NCI-H1105 (cell line): ENCODE results near the gene ARAP1.

Source experiments
- DNase-seq: peaks from one replicate; lab custom pipeline; 2025; lab: John Stamatoyannopoulos, UW

ARAP1 gene

DNA sequence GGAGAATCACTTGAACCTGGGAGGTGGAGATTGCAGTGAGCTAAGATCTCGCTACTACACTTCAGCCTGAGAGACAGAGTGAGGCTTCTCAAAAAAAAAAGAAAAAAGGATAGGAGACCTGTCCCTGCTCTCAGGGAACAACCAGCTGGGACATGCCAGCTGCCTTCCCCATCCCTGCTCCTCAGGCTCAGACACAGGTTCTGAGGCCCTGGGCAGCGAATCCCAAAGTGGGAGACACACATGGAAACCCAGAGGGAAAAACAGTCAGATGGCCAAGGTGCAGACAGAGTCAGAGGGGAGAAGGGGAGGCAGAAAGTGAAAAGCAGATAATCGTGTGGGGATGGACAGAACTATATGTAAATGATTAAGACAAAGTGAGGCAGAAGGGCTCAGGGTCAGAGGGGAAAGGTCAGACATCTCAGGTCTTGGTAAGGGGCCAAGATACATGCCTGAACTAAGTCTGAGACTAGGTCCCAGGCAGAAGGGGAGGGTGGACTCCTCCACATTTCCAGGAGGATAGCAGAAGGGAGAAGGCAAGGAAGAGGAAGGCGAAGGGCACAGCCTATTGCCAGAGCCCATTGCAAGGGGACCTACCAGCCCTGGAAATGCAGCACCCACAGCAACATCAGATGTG is 27.4 kb upstream of the ARAP1 start:
- no peak for DNase-seq

DNA sequence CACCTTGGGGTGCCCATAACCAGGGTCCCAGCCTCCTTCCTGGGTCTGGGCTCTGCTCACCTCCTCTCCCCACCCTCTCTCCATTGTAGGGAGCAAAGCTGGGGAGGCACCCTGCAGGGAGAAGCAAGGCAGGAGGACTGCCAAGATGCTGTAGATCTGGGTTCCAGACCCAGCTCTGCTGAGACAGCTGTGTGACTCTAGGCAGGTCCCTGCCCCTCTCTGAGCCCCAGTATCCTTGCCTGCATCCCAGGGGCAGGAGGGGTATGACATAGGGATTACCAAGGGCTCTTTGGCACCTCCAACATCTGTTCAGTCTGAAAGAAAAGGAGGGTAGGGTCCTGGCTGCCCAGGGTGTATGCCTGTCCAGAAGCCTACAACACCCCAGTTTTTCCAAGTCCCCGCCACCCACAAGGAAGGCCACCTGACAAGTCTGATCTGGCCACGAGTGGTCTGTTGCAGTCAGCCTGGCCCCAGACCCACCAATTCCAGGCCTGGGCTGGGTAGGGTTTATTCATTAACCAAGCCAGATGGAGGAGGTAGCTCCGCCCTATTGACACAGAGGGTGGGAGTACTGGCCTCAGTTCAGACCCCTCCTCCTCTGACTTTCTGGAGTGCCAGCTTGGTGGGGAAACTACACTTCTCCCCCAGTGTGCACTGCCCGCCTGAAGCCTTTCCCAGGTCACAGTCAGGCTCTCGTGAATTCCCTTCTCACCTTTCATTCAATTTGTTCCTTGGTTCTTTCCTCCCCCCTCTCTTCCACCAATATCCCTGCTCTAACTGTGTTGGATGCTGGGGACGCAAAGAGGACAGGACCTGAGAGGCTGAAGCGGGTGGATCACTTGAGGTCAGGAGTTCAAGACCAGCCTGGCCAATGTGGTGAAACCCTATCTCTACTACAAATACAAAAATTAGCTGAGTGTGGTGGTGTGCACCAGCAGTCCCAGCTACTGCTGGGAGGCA is 26.6 kb upstream of the ARAP1 start:
- DNase-seq: no peak

DNA sequence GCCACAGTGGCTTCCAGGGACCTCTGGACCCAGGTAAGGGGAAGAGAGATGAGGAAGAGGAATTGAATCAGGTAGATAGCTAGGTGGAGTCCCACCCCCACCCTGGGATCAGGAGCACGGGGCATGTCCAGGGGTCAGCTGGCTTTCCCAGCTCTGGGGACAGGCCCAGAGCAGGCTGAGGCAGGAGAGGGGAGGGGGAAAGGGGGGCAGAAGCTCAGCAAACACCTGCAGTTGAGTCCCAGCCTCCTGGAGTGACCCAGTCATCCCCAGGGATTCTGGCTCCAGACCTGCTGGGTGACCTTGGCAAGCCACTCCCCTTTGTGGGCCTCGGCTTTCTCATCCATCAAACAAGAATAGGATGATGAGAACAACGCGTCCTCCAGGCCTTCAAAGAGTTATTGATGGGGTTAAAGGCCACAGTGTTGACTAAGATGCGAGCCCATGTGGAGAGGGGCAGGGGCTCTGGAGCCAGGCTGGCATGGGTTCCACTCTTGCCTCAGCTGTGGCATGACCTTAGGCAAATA is 25.6 kb upstream of the ARAP1 start:
- DNase-seq: no peak

DNA sequence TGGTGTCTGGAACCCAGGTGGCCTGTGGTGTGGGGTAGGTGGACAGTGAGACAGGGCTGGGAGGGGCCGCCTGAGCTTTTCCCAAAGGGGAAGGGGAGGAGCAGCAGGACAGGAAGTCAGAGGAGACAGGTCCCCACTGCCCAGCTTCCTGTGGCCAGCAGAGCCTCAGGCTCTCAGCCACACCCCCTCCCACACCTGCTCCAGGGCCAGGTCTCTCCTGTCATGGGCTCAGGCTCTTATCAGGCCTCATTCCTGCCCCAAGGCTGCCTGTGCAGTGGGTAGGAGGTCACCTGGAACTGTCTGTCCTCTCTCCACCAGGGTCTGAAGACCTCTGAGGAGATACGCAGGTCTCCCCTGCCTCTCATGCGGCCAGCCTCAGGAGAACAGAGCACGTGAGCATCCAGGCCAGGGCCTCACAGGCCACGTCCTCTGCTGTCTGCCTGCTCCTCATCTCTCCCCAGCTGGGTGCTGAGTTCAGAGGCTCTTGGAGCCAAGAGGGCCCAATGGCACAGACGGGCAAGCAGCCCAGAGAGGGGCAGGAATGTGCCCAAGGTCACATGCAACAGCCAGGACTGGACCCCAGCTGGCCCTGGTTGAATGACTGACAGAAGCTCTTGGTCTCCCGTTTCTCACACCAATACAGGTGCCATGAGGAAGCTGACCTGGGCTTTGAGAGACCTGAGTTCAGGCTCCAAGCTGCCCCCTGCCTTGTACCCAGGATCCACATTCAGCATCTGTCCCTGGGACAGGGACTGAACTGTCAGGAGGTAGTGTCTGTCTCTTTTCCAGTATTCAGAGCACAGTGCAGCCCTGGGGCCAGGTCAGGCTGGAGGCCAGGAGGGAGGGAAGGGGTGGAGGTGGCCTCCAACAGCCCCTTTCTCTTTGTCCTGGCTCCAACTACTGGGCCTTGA is 24.9 kb upstream of the ARAP1 start:
- no peak for DNase-seq

DNA sequence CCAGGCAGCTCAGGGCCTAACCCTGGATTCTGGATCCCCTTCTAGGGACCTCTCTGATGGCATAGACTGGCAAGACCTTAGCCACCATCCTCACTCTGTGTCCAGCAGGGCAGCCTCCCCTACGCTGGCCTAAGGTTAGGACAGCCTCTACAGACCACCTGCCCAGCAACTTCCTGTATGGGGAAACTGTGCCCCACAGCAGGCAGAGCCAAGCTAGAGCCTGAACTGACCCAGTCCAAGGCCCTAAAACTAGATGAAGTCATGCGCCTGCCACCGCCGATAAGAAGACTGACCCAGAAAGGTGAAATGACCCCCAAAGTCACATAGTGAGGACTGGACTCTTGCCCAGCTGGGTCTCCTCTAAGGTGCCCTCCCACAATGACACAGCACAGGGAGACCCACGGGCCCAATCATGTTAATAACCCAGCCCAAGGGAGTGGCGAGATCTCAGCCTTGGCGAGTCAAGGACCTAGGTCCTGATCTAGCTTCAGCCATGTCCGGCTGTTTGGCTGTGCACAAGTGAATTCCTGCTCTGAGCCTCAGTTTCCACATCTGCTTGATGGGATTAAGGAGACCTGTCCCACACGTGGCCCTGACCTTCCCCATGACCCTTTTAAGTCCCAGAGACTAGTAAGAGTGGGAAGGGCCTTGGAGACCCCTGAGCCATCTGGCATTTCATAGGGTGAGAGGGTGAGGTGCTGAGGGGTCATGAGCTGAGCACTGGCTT is 24.1 kb upstream of the ARAP1 start:
- no peak for DNase-seq

DNA sequence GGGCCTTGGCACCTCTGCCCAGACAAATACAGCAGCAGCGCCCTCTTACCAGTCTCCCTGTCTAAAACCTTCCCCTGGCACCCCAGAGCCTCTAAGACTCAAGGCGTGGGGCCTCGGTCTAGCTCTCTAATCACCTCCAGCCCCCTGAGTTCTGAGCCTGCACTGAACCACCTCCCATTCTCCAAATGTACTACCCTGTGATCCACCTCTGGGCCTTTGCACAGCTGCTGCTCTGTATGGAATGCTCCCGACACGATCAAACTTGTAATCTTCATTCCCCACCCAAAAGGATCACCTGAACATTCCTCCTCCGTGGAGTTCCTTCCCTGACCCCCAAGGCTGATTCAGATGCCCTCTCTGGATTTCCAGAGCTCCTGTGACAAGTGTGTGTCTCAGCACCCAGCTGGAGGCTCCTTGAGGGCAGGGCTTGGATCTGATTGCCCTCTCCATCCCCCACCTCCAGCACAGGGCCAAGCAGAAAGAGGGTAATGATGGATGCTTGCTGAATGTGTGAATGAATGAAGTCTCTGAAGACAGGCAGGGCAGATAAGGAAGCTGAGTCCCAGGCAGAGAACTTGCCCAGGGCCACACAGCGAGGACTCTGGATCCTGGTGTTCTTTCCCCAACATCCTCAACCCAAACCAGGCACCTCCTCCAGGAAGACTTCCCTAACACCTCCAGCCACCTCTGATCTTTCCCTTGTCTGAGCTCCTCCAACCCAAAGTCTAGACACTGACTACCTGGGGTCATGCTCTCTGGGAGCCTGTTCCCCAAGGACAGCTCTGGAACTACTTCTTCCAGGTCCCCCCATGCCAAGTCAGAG is 23.3 kb upstream of the ARAP1 start:
- DNase-seq: no peak

DNA sequence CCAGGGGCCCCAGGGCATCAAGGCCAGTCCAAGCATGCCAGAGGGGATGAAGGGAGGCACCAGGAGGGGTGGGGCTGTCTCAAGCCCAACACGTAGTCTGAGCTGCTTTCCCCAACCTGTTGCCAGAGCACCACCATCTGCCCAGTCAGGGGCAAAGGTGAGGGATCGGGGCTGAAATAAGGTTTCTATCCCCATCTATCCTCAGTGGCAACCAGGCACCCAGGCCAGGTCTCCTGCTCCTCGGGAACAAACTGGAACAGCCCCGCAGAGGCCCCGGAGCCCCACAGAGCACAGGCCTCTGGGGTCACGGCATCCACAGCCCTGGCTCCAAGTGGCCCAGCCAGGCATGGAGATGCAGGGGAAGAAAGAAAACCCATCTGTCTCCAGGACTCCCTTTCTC is 22.3 kb upstream of the ARAP1 start:
- DNase-seq: no peak

DNA sequence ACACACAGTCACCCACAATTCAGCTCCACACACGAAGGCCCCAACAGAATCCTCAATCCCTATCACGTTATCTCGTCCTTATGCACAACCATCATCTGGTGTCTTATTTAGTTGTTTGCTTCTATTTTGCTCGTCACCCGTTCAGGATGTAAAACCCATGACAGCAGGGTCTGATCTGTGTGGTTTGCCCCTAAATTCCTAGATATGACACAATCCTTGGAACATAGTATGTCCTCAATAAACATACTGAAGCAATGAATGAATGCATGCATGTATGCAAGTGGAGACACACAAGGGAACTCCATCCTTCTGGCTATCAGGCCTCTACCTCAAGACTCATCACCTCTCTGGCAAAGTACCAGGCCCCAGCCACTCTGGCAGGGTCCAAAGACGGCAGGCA is 21.5 kb upstream of the ARAP1 start:
- no peak for DNase-seq

DNA sequence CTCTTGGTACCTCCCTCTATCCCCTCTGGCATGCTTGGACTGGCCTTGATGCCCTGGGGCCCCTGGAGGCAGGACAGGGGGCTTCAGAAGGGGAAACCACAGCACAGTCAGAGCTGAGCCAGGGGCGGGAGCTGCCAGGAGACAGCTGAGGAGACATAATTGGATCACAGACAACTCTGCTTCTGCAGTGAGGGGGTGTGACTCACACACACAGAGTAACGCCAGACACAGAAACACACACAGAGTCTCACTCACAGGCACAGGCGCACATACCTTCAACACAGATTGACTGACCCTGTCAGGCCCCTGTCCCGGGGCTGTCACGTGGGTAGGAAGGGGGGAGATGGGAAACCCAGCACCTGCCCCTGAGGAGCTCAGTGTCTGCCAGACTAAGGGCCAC is 21.1 kb upstream of the ARAP1 start:
- no peak for DNase-seq

DNA sequence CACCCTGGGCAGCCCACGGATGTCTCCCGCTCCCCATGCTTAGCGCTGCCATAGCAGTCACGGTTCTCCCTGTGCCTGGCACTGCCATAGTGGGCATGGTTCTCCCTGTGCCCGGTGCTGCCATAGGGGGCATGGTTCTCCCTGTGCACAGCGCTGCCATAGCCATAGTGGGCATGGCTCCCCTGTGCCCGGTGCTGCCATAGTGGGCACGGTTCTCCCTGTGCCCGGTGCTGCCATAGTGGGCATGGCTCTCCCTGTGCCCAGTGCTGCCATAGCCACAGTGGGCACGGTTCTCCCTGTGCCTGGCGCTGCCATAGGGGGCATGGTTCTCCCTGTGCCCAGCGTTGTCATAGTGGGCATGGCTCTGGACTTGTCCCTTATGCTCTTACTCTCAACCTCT is 19.9 kb upstream of the ARAP1 start:
- DNase-seq: no peak

DNA sequence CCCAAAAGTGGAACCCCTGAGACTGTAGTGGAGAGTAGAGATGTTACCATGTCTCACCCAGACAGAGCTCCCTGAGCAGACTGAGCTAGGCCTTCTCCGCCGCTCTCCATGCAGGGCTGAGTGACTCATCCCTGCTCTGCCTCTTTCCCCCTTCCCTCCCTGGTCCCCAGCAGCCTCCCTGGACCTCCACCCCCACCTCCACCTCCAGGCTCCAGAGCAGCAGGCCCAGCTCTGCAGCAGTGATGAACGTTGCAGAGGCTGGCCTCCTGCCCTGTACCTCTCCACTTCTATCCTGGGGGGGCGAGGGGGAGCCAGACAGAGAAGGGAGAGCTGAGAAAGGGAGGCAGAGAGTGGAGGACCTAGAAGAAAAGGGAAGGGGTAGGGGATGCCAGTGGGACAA is 19.3 kb upstream of the ARAP1 start:
- DNase-seq: no peak

DNA sequence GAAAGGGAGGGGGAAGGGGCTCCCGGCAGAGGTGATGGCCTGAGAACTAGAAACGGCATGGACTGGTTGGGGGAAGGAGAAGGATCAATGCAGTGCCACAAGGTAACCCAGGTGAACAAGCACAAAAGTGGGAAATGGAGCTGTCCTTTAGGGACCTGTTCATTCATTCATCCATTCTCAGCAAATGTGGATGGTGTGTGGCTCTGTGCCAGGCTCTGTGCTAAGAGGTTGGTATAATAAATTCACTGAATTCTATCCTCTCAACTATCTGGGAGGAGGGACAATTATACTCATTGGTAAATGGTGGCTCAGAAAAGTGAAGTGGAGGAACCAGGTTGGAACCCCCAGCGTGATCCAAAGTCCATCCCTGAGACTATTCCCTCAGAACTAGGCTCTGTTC is 18.6 kb upstream of the ARAP1 start:
- no peak for DNase-seq

DNA sequence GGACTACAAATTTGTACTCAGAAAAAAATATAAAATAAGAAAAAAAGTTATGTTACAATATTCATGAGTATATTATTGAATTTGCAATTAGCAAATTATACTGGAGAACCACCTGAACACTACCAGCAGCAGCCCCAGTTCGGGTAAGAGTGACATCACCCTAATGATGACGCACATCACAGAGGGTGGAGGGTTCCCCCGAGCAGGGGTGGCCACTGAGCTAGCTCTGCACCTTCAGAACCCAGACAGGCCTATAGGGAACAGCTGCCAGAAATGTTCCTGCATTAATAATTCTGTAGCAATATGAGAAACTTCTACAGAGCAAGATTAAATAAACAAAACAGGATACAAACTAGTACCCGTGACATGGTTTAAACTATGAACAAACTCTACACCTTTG is 17.5 kb upstream of the ARAP1 start:
- DNase-seq: no peak

DNA sequence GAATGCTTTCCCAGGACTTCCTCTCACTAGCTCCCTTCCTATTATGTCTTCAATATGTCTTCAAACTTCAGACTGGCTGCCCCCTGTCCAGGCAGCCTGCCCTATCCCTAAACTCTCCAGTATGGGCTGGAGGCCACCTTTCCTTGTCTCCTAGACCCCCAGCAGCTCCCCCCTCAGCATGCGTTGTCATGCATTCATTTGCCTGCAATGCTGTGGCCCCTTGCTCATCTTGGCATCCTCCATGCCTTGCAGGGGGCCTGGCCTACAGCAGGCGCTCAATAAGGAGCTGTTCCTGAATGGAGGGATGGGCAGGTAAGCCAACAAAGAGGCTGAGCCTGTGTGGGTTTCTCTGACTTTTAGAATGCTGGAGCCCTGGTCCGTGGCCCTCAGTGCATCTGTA is 16.4 kb upstream of the ARAP1 start:
- DNase-seq: no peak

DNA sequence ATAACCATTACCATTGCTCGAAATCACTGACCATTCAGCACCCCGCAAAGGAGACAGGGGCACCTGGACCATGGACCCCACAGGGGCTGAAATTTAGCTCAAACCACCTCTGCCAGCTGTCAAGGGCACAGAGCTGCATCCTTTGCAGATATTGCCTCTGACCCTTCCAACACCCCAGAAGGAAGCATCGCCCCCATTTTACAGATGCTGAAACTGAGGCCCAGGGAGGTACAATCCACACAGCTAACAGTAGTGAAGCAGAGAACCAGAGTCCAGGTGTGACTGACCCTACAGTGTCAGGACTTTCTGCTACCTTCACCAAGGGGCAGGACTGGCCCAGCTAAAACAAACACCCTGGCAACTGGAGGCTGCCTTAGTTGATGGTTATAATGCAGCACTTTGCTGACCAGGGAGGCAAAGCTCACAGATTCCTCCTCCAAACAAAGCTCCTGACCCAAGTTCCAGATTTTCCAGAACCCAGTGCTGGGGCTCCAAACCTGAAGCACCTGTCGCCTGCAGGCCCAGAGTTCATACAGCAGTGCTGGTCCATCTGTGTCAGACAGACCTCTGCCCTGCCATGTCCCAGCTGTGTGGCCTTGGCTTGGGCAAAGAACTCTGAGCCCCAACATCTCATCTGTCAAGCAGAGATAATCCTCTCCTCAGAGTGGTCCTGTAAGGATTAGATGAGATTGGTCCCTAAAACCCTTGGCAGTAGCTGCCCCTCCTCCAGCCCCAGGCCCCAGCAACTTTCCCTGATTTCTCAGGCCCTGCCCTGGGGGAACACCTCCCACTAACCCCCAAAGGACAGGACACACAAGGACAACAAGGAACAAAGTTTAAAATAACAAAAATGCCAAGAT is 15.2 kb upstream of the ARAP1 start:
- DNase-seq: no peak

DNA sequence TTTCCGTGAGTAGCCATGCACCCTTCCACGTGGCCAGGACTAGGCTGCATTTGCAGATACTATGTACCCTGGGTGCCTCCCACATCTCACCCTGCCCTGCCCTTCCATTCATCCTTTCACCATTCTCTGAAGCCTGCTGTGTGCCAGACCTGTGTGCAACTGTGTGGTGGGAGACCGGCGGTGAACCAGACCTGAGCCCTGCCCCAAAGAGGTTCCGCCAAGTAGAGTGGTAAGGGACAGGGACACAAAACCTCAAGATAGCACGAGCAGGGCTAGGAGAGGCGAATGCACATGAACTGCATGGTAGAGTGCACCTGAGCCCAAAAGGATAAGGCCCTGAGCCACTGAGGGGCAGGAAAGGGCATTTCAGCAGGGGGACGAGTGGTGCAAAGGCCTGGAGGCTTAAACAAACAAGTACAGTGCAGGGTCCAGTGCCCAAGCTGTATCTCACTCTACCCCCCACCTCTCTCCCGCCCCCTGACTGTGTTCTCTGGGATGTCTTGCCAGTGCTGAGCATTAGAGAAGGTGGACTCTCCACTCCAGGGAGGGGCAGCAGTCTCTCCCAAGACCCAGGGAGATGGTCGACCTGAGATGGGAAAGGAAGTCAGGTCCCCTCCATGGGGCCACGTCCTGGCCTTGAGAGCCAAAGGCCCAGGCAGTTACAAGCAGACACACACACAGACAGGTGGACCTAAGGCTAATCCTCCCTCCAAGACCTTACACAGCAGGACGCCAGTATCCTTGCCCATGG is 14.1 kb upstream of the ARAP1 start:
- no peak for DNase-seq

DNA sequence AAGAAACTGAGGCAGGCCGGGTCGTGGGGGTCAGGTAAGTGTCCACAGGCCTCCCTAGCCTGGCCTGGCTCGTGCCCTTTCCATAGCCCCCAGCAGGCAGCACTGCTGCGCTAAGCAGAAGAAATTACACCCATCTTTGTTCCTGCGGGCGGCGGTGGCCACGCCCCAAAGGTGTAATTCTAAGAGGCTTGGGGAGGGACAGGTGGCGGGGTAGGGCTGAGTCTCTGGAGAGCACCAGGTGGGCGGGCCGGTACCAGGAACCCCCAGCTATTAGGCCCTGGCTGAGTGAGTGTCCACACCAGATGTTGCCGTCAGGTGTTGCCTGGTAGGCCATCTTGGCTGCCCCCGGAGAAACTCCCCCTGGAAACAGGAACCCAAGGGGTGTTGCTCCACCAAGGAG is 12.3 kb upstream of the ARAP1 start:
- no peak for DNase-seq

DNA sequence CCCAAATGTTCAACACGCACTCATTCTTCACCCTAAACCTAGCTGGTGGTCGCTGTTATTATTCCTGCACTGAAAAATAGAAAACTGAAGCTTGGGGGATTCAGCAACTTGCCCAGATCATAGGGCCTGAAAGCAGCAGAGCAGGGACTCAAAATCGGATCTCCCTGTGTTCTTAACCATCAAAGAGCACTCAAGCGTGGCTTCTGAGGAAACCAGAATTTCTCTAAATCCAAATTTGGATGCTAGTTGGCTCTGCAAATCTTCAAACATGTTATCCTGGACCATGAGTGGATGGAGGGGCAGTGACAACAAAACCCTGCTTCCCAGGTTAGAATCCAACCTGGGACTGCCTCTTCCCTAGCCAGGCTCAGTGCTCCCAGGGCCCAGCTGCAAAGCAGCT is 11.6 kb upstream of the ARAP1 start:
- DNase-seq: no peak
